HG02642 (cell line): ENCODE data around the gene COPZ2.
A peak's percentile ranks its signal among the peaks of the same experiment; 100 is the strongest.
"Not testable (repeated sequence)": the region's sequence is repeated elsewhere in the genome, so short reads cannot be mapped to it uniquely, and the experiment has no call there.

Experiments used
- ATAC-seq: cut with Tn5 transposase; IDR thresholded peaks from one replicate; pipeline ENCODE4 v1.9.1; 2021; ENCODE audit warnings: mild to moderate bottlenecking; ENCODE audit not compliant: unreplicated experiment, poor library complexity

COPZ2 gene

GRCh38 chr17:48036693-48037035 lies 933 bp downstream of the COPZ2 start:
- ATAC-seq: no peak

GRCh38 chr17:48034734-48035133 lies 2.9 kb downstream of the COPZ2 start:
- ATAC-seq: not testable (repeated sequence)

- no peak for ATAC-seq
Observed at GRCh38 chr17:48031966-48032365, 5.6 kb downstream of the COPZ2 start.

- no peak for ATAC-seq
Observed at GRCh38 chr17:48030531-48030930, 7.1 kb downstream of the COPZ2 start.

GRCh38 chr17:48028736-48029135 lies 8.9 kb downstream of the COPZ2 start:
- no peak for ATAC-seq

GRCh38 chr17:48027322-48027981 lies 10.1 kb downstream of the COPZ2 start:
- no peak for ATAC-seq

- ATAC-seq: no peak
Observed at GRCh38 chr17:48026502-48027321, 10.9 kb downstream of the COPZ2 start.

- no peak for ATAC-seq
Observed at GRCh38 chr17:48025904-48026501, 11.6 kb downstream of the COPZ2 start.

- peak; percentile 87 for ATAC-seq
Observed at GRCh38 chr17:48025040-48025903, 12.3 kb downstream of the COPZ2 start.

GRCh38 chr17:48024149-48025039 lies 13.2 kb downstream of the COPZ2 start:
- no peak for ATAC-seq

GRCh38 chr17:48023400-48024148 lies 14.0 kb downstream of the COPZ2 start:
- no peak for ATAC-seq

- ATAC-seq: no peak
Observed at GRCh38 chr17:48022901-48023300, 14.7 kb downstream of the COPZ2 start.

GRCh38 chr17:48021934-48022333 lies 15.7 kb downstream of the COPZ2 start:
- ATAC-seq: no peak

GRCh38 chr17:48017817-48018158 lies 19.8 kb downstream of the COPZ2 start:
- peak; percentile 10 for ATAC-seq

- no peak for ATAC-seq
Observed at GRCh38 chr17:48016112-48016511, 21.5 kb downstream of the COPZ2 start.

- ATAC-seq: no peak
Observed at GRCh38 chr17:48014595-48015111, 22.9 kb downstream of the COPZ2 start.

- no peak for ATAC-seq
Observed at GRCh38 chr17:48013876-48014594, 23.6 kb downstream of the COPZ2 start.

- no peak for ATAC-seq
Observed at GRCh38 chr17:48012654-48013053, 24.9 kb downstream of the COPZ2 start.
